Activated T-cell treated with anti-CD3 and anti-CD28 coated beads, Interleukin-2, amount 50 U/mL, for 4 hours (primary cell): ENCODE results near the gene UNC5A. TPM values are rescaled to one million over a fixed set of nuclear protein-coding genes. Genes with fewer than 3 reads are reported as not detected.
A peak's percentile ranks its signal among the peaks of the same experiment; 100 is the strongest.

Experiments used
- ATAC-seq, 2 donors: fragments of 200-7000 bp; cut with Tn5 transposase; one replicate each; pipeline ENCODE4 v1.10.0; 2021
- DNase-seq: peaks from one replicate; pipeline ENCODE4 v3.0.0-alpha.2; 2020
- H3K27me3 Mint-ChIP-seq: one replicate; pipeline ENCODE4 v1.8.0; 2021; ENCODE audit warnings: low read depth, mixed read lengths
- H3K36me3 Mint-ChIP-seq: one replicate; pipeline ENCODE4 v1.8.0; 2022; ENCODE audit warnings: mixed read lengths; ENCODE audit not compliant: insufficient read depth
- H3K4me1 Mint-ChIP-seq: one replicate; pipeline ENCODE4 v1.8.0; 2021; ENCODE audit warnings: low read depth, mixed read lengths
- H3K4me3 Mint-ChIP-seq: one replicate; pipeline ENCODE4 v1.8.0; 2021; ENCODE audit warnings: mild to moderate bottlenecking, moderate library complexity, mixed read lengths
- H3K9me3 Mint-ChIP-seq: one replicate; pipeline ENCODE4 v1.8.0; 2021; ENCODE audit warnings: mixed read lengths
- total RNA-seq, 3 donors: library from RNA; stranded (reverse); gene quantifications; one replicate each; pipeline ENCODE4 v1.2.1, GENCODE V29; 2021

Gene UNC5A
- total RNA-seq, 3 donors from 2014 or later = not detected

DNA sequence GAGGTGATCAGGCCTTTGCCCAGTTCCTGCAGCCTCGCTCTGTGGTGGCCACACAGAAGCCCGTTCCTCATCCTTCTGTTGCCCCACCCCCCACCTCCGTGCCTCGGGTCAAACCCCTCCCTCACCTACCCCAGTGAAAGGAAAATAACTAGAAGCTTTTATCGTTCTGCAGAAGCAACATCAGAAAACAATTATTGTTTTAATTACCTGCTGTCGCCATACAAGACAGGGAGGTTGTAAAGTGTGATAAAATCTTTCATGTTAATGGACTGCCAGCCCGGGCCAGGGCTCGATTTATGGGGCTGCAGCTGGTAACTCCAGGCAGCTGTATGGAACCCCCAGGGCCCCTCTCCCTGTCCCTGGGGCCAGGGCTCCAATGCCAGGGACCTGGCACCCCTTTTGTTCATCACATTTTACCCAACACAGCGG lies 20.6 kb downstream of the UNC5A start:
- H3K27me3 Mint-ChIP-seq = peaks cover 44% of the 10 kb centered on the region
- no peak overlapping the region for H3K4me3 Mint-ChIP-seq
- ATAC-seq (no peak), DNase-seq (no peak)
- no peaks in the 10 kb centered on the region for H3K36me3 Mint-ChIP-seq
- no peaks in the 10 kb centered on the region for H3K4me1 Mint-ChIP-seq
- H3K9me3 Mint-ChIP-seq = no peaks in the 10 kb centered on the region

DNA sequence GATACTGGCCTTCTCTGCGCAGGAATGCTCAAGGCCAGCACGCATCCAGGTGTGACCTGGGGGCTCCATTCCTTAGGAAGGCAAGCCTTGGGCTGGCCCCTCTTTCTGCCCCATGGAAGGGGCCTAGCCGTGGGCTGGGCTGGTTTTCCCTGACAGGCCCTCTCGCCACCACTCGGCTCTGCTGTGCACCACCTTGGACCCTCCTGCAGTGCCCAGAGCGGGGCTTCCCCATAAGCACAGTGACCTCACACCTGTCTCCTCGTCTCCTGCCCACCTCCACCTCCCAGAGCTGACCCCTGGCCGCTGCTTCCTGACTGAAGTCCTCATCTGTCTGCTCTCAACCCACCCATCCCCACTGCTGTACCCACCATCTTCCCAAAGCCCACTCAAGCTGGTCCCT lies 21.1 kb downstream of the UNC5A start:
- no peak for DNase-seq
- no peaks in the 10 kb centered on the region for H3K4me1 Mint-ChIP-seq
- no peak overlapping the region for H3K4me3 Mint-ChIP-seq
- ATAC-seq = no peak
- no peaks in the 10 kb centered on the region for H3K36me3 Mint-ChIP-seq
- peaks cover 48% of the 10 kb centered on the region for H3K27me3 Mint-ChIP-seq
- H3K9me3 Mint-ChIP-seq = no peaks in the 10 kb centered on the region

GRCh38 chr5:176832162-176832561 lies 21.8 kb downstream of the UNC5A start:
- H3K9me3 Mint-ChIP-seq = no peaks in the 10 kb centered on the region
- H3K36me3 Mint-ChIP-seq = no peaks in the 10 kb centered on the region
- no peaks in the 10 kb centered on the region for H3K4me1 Mint-ChIP-seq
- ATAC-seq = no peak
- no peak for DNase-seq
- no peak overlapping the region for H3K4me3 Mint-ChIP-seq
- H3K27me3 Mint-ChIP-seq = peaks cover 47% of the 10 kb centered on the region

- Mint-ChIP-seq H3K9me3 (no peaks in the 10 kb centered on the region), H3K27me3 (peaks cover 50% of the 10 kb centered on the region)
- no peak for ATAC-seq
These were observed 22.9 kb downstream of the UNC5A start for GRCh38 chr5:176833286-176833685.

DNA sequence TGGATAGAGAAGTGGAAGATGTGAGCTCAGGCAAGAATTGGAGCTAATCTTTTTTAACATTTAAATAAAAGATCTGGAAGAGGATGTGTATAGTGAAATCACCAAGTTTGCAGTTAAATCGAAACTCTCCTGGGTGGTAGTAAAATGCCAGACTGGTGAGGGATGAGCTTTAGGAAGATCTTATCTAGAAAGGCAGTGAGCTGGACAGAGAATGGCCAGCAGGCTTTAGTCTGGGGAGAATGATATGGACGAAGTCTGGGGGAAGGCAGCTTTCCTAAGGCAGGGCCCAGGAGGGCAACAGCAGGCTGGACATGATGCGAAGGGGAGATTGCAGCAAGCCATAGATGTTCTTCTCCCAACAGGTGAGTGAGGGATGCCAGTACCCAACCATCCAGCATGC lies 25.6 kb downstream of the UNC5A start:
- no peaks in the 10 kb centered on the region for H3K9me3 Mint-ChIP-seq
- ATAC-seq (no peak), DNase-seq (no peak)
- peaks cover 52% of the 10 kb centered on the region for H3K27me3 Mint-ChIP-seq
- no peaks in the 10 kb centered on the region for H3K36me3 Mint-ChIP-seq
- no peaks in the 10 kb centered on the region for H3K4me1 Mint-ChIP-seq
- no peak overlapping the region for H3K4me3 Mint-ChIP-seq

More at GRCh38 chr5:176833286-176833685, 22.9 kb downstream of the UNC5A start:
- no peak for DNase-seq
- no peak overlapping the region for H3K4me3 Mint-ChIP-seq
- no peaks in the 10 kb centered on the region for H3K36me3 Mint-ChIP-seq
- H3K4me1 Mint-ChIP-seq = no peaks in the 10 kb centered on the region

- no peak for ATAC-seq
- Mint-ChIP-seq H3K9me3 (no peaks in the 10 kb centered on the region), H3K36me3 (no peaks in the 10 kb centered on the region), H3K27me3 (peaks cover 59% of the 10 kb centered on the region), H3K4me3 (no peak overlapping the region), H3K4me1 (no peaks in the 10 kb centered on the region)
- DNase-seq = no peak
These were observed 26.7 kb downstream of the UNC5A start for GRCh38 chr5:176836811-176837706.

GRCh38 chr5:176837707-176838115 lies 27.4 kb downstream of the UNC5A start:
- H3K27me3 Mint-ChIP-seq = peaks cover 54% of the 10 kb centered on the region

GRCh38 chr5:176843673-176844072 lies 33.3 kb downstream of the UNC5A start:
- Mint-ChIP-seq H3K27me3 (peaks cover 47% of the 10 kb centered on the region), H3K4me3 (no peak overlapping the region), H3K9me3 (no peaks in the 10 kb centered on the region), H3K36me3 (no peaks in the 10 kb centered on the region), H3K4me1 (no peaks in the 10 kb centered on the region)
- ATAC-seq = no peak
- no peak for DNase-seq

More at GRCh38 chr5:176837707-176838115, 27.4 kb downstream of the UNC5A start:
- Mint-ChIP-seq H3K4me1 (no peaks in the 10 kb centered on the region), H3K9me3 (no peaks in the 10 kb centered on the region), H3K4me3 (no peak overlapping the region), H3K36me3 (no peaks in the 10 kb centered on the region)
- peak; percentile 38 for DNase-seq
- peak; percentile 80 to 89 for ATAC-seq

DNA sequence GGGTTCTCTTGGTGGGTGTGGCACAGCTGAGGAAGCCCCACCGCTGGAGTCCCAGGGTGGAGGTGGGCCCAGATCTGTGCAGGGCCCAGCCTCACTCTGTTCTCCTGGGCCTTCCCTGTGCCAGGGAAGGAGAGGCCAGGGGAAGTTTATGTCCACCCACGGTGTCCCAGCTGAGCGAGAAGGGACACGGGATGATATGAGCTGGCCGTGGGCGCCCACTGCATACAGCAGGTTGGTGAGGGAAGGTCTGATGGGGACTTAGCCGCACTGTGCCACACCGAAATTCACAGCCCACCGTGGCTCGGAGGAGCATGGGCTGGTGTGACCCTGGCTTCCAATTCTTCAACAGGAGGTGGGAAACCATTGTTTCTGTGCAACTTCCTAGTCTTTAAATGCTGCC lies 33.9 kb downstream of the UNC5A start:
- ATAC-seq = no peak
- Mint-ChIP-seq H3K27me3 (peaks cover 53% of the 10 kb centered on the region), H3K4me3 (no peak overlapping the region)

DNA sequence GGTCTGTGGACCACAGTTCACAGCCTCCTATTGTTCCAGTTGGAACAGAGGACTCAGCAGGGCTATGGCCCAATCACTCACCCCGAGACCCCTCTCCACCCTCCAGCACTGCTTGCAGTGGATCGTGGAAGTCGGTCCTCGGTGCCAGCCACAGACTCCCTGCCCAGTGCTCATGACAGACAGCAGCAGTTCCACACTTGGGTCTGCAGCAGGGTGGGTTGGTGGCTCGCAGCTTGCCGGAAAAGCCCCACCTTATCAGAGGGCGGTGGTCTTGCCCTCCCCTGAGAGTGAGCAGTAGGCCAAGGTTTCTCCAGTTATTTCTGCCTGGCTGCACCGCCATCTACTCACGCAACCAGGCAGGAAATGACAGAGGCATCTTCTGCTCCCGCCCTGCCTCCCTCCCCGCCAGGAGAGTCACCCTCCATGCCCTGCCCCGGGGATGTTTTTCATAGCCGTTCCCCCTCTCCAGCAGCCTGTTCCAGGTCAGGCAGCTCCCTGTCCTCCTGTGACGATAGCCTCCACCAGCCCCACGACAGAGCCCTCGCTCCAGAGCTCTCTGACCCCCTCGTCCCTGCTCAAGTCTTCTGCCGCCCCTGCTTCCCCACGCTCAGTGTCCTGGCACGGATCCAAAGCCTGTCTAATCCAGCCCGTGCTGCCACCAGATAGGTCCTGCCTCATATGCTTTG lies 34.5 kb downstream of the UNC5A start:
- DNase-seq (no peak), ATAC-seq (no peak)
- H3K4me1 Mint-ChIP-seq = no peaks in the 10 kb centered on the region
- no peaks in the 10 kb centered on the region for H3K9me3 Mint-ChIP-seq
- H3K4me3 Mint-ChIP-seq = no peak overlapping the region
- peaks cover 56% of the 10 kb centered on the region for H3K27me3 Mint-ChIP-seq
- no peaks in the 10 kb centered on the region for H3K36me3 Mint-ChIP-seq

More for the DNA sequence above, 33.9 kb downstream of the UNC5A start:
- no peak for DNase-seq
- Mint-ChIP-seq H3K4me1 (no peaks in the 10 kb centered on the region), H3K9me3 (no peaks in the 10 kb centered on the region), H3K36me3 (no peaks in the 10 kb centered on the region)

DNA sequence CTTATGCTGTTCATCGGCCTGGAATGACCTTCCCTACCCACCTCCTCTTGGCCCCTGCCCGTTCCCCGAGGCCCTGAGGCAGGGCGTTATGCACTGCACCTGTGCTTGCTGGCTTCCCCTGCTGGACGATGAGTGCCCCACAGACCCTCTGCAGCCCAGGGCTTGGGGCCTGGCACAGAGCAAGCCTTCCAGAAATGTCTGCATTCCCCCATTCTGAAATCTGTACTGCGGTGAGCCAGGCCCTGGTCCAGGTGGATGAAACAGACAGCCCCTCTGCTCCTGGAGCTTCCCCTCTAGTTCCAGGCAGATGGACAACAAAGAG lies 35.0 kb downstream of the UNC5A start:
- no peak for ATAC-seq
- no peaks in the 10 kb centered on the region for H3K36me3 Mint-ChIP-seq
- no peaks in the 10 kb centered on the region for H3K4me1 Mint-ChIP-seq
- peaks cover 58% of the 10 kb centered on the region for H3K27me3 Mint-ChIP-seq
- H3K9me3 Mint-ChIP-seq = no peaks in the 10 kb centered on the region
- H3K4me3 Mint-ChIP-seq = no peak overlapping the region
- DNase-seq = no peak

DNA sequence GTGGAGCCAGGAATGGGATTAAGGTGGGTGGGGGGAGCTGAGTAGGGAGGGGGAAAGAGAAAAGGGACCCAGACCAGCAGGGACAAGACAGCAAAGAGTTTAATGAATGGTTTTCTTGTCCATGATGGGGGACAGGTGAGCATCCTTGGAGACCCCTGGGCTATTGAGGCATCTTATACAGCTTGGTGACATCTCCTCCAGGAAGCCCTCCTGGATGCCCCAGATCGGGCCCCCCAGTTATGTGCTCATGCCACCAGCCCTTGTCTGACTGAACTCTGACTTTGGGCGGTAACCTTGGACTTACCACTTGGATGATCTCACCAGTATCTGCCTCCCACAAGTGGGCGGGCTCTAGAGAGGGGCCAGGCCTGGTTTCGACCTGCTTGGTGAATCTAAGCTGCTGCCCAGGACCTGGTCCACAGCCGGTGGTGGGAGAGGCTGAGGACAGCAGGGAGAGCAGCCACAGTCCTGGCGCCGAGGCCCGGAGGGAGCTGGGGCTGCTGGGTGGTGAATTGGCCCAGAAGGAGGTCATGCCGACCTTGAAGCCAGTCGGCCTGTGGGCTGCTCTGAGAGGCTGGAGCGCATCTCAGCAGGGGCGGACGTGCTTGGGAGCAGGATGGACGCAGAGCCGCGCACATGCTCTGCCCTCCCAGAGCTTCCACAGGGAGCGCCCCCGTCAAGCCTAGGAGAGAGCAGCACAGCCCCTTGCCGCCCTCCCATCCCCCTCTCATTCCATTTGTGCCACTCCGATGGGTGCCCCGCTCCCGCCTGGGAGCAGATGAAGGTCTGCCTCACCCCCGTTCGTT lies 36.2 kb downstream of the UNC5A start:
- no peak overlapping the region for H3K4me3 Mint-ChIP-seq
- H3K9me3 Mint-ChIP-seq = no peaks in the 10 kb centered on the region
- peak; percentile 54 to 67 for ATAC-seq
- no peaks in the 10 kb centered on the region for H3K4me1 Mint-ChIP-seq
- H3K36me3 Mint-ChIP-seq = no peaks in the 10 kb centered on the region
- no peak for DNase-seq
- H3K27me3 Mint-ChIP-seq = peaks cover 49% of the 10 kb centered on the region

DNA sequence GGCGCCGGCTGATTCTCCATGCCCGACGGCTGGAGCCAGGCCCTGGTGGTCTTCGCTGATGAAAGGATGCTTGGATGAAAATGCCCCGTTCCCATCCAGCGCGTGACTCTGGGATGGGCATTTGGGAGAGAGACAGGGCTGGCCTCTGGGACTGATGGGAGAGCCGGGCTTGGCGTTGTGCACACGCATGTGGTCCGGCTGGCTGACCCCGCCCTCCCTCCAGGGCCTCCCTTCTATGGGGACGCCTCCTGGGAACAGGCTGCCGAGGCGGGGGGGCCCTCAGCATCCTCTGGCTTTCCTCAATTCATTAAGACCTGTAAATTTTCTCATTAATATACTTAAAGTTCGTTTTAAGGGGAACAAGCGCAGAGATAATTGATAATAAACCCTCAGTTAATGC lies 36.8 kb downstream of the UNC5A start:
- ATAC-seq = no peak
- Mint-ChIP-seq H3K36me3 (no peaks in the 10 kb centered on the region), H3K4me3 (no peak overlapping the region), H3K4me1 (no peaks in the 10 kb centered on the region), H3K9me3 (no peaks in the 10 kb centered on the region), H3K27me3 (peaks cover 46% of the 10 kb centered on the region)
- DNase-seq = no peak

DNA sequence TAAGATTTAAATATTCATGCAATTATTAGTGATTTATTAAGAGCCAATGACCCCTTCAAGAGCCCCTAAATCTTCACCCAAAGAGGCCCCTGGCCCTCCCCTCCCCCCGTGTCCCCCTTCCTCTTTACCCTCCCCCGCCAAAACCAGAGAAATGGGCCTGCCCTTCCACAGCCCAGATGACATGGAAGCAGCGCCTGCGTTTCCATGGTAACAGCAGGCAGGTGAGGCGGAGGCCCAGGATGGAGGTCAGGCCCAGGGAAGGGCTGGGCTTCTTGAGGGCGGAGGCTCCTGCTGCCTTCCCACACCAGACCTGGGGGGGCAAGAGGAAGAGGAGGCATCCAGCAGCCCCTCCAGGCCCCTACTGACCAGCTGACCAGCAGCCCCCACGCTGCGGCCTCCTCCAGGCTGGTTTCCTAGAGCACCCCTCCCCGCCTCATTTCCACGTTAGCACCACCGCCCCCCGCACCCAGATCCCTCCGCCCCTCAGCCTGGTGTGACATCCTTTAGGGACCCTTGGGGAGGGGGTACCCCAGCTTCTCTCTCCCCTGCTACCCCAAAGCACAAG lies 37.4 kb downstream of the UNC5A start:
- Mint-ChIP-seq H3K27me3 (peaks cover 46% of the 10 kb centered on the region), H3K4me1 (no peaks in the 10 kb centered on the region), H3K9me3 (no peaks in the 10 kb centered on the region), H3K4me3 (no peak overlapping the region), H3K36me3 (no peaks in the 10 kb centered on the region)
- DNase-seq (no peak), ATAC-seq (no peak)
